Endothelial cell (in vitro differentiated cells): ENCODE measurements around the gene PRKCG. TPM values are rescaled to one million over a fixed set of nuclear protein-coding genes. Genes with fewer than 3 reads are reported as not detected.
A peak's percentile ranks its signal among the peaks of the same experiment; 100 is the strongest.

Experiments
- DNase-seq: peaks from one replicate; pipeline ENCODE4 v3.0.0; 2021; ENCODE audit warnings: low spot score
- H3K27ac Mint-ChIP-seq: one replicate; pipeline ENCODE4 v1.8.0; 2021; ENCODE audit warnings: mixed read lengths, inconsistent platforms; ENCODE audit not compliant: unreplicated experiment
- H3K27me3 Mint-ChIP-seq: one replicate; pipeline ENCODE4 v1.8.0; 2021; ENCODE audit warnings: mild to moderate bottlenecking, moderate library complexity, mixed read lengths, inconsistent platforms; ENCODE audit not compliant: unreplicated experiment
- H3K36me3 Mint-ChIP-seq: one replicate; pipeline ENCODE4 v1.8.0; 2021; ENCODE audit warnings: mild to moderate bottlenecking, low read depth, mixed read lengths, inconsistent platforms; ENCODE audit not compliant: unreplicated experiment
- H3K4me1 Mint-ChIP-seq: one replicate; pipeline ENCODE4 v1.8.0; 2021; ENCODE audit warnings: mild to moderate bottlenecking, mixed read lengths, inconsistent platforms; ENCODE audit not compliant: unreplicated experiment
- H3K4me3 Mint-ChIP-seq: one replicate; pipeline ENCODE4 v1.8.0; 2021; ENCODE audit warnings: mild to moderate bottlenecking, mixed read lengths, inconsistent platforms; ENCODE audit not compliant: unreplicated experiment
- H3K9me3 Mint-ChIP-seq: one replicate; pipeline ENCODE4 v1.8.0; 2021; ENCODE audit warnings: mixed read lengths, inconsistent platforms; ENCODE audit not compliant: unreplicated experiment
- CTCF ChIP-seq: fragments of 200-600 bp; sonication (generic); IDR thresholded peaks from one replicate; pipeline ENCODE4 v1.5.0; 2021; ENCODE audit warnings: antibody characterized with exemption; ENCODE audit not compliant: unreplicated experiment
- total RNA-seq: library from RNA; stranded (reverse); fragmentation: NEBNext Ultra II Directional; extraction: Animal tissue kit (Norgen Biotek cat#: 25700); gene quantifications from one replicate; pipeline ENCODE4 v1.2.1, GENCODE V29; 2021; ENCODE audit not compliant: unreplicated experiment

The PRKCG gene
- total RNA-seq, 1 donor from 2014 or later = 0.92 TPM

- no peak for DNase-seq
- no peaks in the 10 kb centered on the region for H3K27me3 Mint-ChIP-seq
Observed at GRCh38 chr19:53849237-53849676, 32.7 kb upstream of the PRKCG start.

GRCh38 chr19:53853707-53854106 is 28.3 kb upstream of the PRKCG start:
- no peak for TF ChIP-seq CTCF
- DNase-seq = no peak
- Mint-ChIP-seq H3K27ac (no peak overlapping the region), H3K9me3 (no peaks in the 10 kb centered on the region), H3K27me3 (no peaks in the 10 kb centered on the region), H3K36me3 (no peaks in the 10 kb centered on the region), H3K4me1 (peaks cover 4% of the 10 kb centered on the region), H3K4me3 (no peak overlapping the region)

More at GRCh38 chr19:53849237-53849676, 32.7 kb upstream of the PRKCG start:
- Mint-ChIP-seq H3K27ac (no peak overlapping the region), H3K9me3 (no peaks in the 10 kb centered on the region), H3K4me3 (no peak overlapping the region), H3K36me3 (no peaks in the 10 kb centered on the region), H3K4me1 (peaks cover 4% of the 10 kb centered on the region)
- TF ChIP-seq CTCF = no peak

GRCh38 chr19:53864308-53864836 is 17.6 kb upstream of the PRKCG start:
- Mint-ChIP-seq H3K9me3 (no peaks in the 10 kb centered on the region), H3K4me3 (no peak overlapping the region), H3K4me1 (peaks cover 11% of the 10 kb centered on the region), H3K27ac (no peak overlapping the region), H3K36me3 (peaks cover 7% of the 10 kb centered on the region), H3K27me3 (peaks cover 30% of the 10 kb centered on the region)
- DNase-seq = no peak
- no peak for TF ChIP-seq CTCF

- peaks cover 8% of the 10 kb centered on the region for H3K36me3 Mint-ChIP-seq
- H3K4me3 Mint-ChIP-seq = peak overlapping the region; percentile 76
- no peak for DNase-seq
- peaks cover 13% of the 10 kb centered on the region for H3K4me1 Mint-ChIP-seq
- H3K27me3 Mint-ChIP-seq = peaks cover 35% of the 10 kb centered on the region
- peak overlapping the region; percentile 91 for H3K27ac Mint-ChIP-seq
- no peaks in the 10 kb centered on the region for H3K9me3 Mint-ChIP-seq
- no peak for TF ChIP-seq CTCF
Observed at GRCh38 chr19:53865523-53865917, 16.5 kb upstream of the PRKCG start.

- peaks cover 19% of the 10 kb centered on the region for H3K4me1 Mint-ChIP-seq
- H3K27me3 Mint-ChIP-seq = peaks cover 40% of the 10 kb centered on the region
- peaks cover 13% of the 10 kb centered on the region for H3K36me3 Mint-ChIP-seq
- DNase-seq = peak; percentile 73
- H3K27ac Mint-ChIP-seq = peak overlapping the region; percentile 99
- H3K4me3 Mint-ChIP-seq = peak overlapping the region; percentile 87
- TF ChIP-seq CTCF = no peak
- H3K9me3 Mint-ChIP-seq = no peaks in the 10 kb centered on the region
Observed at GRCh38 chr19:53865918-53866864, 15.8 kb upstream of the PRKCG start.
